Kidney tubule cell (primary cell): ENCODE results near the gene DNASE1L1.
A peak's percentile ranks its signal among the peaks of the same experiment; 100 is the strongest.

Source experiments
- DNase-seq: peaks from one replicate; pipeline ENCODE4 v3.0.0-alpha.2; 2018; ENCODE audit warnings: low spot score

The DNASE1L1 gene

DNA sequence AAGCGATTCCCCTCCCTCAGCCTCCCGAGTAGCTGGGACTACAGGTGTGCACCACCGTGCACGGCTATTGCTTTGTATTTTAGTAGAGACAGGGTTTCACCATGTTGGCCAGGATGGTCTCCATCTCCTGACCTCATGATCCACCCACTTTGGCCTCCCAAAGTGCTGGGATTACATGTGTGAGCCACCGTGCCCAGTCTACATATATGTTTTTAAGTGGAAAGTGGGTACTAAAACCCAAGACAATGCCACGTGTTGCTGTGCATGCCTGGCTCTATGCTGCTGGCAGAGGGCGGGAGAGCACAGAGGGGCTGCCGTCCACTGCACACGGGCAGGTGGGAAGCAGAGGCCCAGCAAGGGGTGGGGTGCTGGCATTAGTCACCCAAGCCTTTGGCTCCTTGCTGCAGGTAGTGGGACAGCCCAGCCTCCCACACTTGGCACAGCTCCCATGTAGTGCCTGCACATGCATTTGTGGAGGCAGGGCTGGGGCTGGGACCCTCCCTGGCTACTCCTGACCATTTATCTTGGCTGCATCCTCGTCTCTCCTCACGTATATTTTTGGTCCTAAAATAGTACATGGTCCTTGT is 26.5 kb downstream of the DNASE1L1 start:
- DNase-seq = peak; percentile 41

DNA sequence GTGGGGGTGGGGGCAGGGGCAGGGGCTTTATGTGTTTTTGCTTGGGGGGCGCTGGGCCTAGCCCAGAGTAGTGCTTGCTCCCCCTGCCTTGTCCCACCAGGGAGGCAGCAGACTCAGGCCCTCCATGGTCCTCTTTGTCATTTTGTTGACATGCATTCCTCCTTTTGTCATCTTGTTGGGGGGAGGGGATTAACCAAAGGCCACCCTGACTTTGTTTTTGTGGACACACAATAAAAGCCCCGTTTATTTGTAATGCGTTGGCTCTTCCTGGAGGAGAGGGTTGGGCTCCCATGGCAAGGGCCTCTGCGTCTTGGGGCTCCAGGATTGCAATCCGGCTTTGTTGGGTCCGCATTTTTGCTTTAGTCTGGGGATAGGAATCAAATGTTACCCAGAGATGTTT is 27.8 kb downstream of the DNASE1L1 start:
- DNase-seq = no peak

DNA sequence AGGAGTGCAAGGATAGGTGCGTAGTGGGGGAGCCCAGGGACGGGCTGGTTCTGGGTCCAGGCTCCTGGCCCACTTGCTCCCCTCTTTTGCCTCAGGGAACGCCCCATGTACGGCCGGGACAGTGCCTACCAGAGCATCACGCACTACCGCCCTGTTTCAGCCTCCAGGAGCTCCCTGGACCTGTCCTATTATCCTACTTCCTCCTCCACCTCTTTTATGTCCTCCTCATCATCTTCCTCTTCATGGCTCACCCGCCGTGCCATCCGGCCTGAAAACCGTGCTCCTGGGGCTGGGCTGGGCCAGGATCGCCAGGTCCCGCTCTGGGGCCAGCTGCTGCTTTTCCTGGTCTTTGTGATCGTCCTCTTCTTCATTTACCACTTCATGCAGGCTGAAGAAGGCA is 28.3 kb downstream of the DNASE1L1 start:
- no peak for DNase-seq

DNA sequence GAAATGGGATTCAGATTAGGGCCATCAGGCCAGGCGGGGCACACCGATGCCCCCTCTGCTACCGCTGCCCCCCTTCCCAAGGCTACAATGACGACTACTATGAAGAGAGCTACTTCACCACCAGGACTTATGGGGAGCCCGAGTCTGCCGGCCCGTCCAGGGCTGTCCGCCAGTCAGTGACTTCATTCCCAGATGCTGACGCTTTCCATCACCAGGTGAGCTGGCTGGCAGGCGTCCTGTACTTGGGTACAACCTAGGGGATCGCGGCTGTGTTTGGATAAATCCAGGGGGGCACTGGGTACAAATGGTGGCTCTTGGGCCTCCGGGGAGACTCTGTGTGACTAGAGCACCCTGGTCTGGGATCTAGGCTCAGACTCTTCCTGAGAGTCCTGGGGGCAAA is 28.9 kb downstream of the DNASE1L1 start:
- DNase-seq = no peak

DNA sequence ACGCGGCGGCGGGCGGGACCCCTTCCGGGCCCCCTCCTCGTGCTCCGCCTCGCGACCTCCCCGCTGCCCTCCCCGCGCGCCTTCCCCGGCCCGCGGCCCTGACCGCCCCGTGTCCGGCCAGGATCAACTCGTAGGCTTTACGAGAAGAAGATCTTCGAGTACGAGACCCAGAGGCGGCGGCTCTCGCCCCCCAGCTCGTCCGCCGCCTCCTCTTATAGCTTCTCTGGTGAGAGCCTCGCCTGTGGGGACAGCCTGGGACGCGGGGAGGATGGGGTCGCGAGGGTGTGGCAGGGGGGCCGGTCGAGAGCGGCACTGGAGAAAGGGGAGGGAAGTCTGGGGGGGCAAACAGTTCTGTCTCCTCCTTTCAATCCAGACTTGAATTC is 29.5 kb downstream of the DNASE1L1 start:
- no peak for DNase-seq

DNA sequence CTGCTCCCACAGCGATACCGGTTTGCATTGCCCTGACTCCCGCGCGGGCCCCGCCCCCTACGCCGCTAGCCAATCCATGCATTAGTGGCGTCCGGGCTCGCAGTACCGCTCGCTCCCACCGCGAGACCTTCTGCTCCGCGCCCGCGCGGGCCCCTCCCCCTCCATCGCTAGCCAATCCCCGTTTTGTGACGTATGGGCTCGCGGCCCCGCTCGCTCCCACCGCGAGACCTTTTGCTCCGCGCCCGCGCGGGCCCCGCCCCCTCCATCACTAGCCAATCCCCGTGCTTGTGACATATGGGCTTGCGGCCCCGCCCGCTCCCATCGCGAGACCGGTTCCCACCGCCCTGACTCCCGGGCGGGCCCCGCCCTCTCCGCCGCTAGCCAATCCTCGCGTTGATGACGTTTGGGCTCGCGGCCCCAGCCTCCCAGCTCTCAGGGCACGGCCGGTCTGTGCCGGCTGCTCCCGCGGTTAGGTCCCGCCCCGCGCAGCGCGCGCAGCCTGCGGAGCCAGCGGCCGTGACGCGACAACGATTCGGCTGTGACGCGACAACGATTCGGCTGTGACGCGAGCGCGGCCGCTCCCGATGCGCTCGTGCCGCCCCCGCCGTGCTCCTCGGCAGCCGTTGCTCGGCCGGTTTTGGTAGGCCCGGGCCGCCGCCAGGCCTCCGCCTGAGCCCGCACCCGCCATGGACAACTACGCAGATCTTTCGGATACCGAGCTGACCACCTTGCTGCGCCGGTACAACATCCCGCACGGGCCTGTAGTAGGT is 30.1 kb downstream of the DNASE1L1 start, which contains the start of gene EMD:
TSS of gene EMD (plus strand) at position 497 of the 770 bp plus-strand sequence. CDS start at position 687, 190 bp downstream.
- DNase-seq = peak; percentile 97

DNA sequence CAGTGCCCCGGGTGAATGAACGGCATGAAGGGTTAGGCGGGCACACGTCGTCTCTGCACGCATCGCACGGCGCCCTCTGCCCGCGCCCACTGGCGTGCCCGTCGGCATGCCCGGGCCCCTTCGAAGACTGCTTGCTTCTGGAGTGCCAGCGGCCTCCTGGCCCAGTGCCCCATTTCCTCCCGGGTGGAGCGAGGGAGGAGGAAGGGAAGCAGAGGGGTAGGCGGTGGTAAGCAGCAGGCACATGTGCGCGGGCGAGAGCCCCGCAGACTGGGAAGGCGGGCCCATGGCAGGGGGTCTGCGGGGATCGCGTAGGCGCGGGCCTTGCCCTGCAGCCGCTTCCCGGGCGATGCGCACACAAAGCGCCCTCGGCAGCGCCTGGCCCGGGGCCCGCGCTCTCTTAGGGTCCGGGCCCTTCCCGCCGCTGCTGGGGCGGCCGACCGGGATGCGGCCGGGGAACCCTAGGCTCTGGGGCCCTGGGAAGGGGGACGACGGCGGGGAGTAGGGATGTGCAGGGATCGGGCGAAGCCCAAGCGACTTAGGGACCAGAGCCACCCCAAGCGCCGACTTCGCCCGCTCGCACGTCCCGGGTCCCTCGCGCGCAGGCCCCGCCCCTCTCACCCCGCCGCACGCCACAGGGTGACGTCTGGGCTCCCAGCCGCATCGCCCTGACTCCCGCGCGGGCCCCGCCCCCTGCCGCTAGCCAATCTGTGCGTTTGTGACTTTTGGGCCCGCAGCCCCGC is 30.8 kb downstream of the DNASE1L1 start:
- peak; percentile 52 for DNase-seq

DNA sequence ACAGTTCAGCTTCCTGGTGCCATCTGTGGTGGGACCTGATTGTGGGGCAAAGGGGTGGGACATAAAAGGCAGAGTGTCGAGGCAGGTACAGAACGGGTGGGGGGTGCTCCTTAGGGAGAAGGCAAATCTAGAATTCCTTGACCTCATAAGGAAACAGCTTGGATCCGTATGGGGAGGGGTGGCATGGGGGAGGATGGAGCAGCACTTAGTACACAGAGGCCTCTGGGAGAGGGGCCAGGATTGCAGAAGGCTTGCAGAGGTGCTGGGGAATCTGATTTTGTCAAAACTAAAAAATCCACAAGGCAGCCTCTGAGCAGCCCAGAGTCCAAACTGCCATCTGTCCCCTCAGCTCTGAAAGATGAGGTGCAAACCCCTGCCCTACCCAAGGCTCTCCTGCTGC is 32.3 kb downstream of the DNASE1L1 start:
- DNase-seq = no peak

DNA sequence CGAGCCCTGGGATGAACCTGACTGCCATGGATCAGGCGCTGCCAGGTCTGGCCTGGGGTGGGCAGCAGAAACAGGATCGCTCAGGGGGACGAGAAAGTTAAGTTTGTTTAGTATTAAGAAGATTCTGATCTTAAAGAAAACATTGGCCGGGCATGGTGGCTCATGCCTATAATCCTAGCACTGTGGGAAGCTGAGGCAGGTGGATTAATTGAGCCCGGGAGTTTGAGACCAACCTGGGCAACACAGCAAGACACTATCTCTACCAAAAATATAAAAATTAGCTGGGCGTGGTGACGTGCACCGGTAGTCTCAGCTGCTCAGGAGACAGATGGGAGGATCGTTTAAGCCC is 33.9 kb downstream of the DNASE1L1 start:
- no peak for DNase-seq

DNA sequence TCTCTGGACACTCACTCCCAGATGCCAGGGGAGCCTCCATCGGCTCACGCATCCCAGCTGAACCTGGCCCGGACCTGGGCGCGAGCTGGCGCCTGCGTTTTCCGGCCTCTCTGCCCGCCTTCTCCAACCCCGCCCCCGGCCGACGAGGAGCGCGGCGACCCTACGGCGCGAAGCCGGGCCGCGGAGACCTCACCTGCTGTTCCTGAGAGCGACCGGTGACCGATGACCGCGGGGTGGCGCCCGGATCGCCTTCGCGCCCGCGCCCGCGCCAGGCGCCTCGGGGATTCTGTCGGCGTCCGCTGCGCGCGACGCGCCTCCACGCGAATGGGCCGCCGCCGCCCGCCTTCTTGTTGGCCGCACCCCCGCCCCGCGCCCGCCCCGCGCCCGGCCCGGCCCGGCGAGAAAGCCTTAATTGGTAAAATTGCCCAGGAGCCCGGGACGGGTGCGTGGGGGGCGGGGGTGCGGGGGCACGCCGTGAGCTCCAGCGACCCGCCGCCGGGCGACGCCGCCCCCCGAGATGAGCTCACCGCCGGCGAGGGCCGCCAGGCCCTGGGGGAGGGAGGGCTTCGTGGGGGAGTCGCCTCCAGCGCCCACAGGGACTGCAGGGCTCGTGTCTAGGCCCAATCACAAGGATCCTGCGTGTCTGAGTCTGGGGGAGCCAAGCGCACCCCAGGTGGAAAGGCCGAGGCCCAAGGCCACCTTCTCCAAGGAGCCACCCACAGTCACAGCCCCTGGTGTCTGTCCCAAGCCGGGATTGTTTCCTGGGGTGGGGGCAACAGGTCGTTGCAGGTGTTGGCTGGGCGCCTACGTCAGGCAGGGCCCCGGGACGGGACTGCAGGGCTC is 34.5 kb downstream of the DNASE1L1 start, which contains the start of gene FLNA:
TSS of gene FLNA (minus strand) at position 322 of the 843 bp plus-strand sequence. CDS start 3,389 bp downstream, outside the sequence.
- peak; percentile 62 for DNase-seq

DNA sequence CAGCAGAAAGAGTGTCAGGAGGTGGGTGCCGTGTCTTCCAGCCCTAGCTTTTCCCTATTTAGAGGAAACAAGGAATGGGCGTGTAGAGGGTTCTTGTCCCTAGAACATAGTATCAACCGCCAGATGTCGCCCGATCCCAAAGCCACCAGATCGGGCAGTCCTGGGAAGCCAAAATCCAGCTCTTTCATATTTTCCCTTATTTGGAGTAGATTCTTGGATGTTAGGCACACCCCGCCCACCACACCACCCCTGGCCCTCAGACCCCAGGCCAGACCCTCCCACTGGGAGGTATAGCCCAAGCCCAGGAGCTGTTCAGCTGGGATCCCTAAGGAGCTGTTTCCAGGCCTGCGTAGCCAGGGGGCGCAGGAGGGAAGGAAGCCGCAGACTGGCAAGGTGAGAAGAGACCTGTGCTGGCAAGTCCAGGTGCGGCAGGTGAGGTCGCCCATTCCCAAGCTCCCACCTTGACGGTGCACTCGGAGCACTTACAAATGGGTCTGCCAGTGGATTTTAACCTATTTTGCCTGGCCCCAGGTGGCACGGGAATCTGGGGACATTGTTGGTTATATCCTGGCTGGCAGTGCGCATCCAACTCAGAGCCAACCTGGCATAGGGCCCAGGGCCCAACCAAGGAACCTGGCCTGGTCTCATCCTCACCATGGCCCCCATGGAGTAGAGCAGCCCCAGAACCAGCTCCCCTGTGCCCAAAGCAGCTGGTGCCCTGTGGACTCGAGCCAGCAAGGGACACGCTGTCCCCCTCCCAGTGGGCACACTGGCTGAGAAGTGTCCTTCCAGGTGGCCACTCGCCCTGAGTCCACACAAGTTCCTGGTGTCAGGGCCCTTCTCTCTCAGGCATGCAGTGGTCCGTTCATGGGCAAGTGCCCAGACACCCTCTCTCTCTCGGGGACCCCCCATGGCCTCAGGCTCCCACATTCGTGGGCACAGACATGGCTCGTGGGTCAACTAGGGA is 35.4 kb downstream of the DNASE1L1 start:
- peak; percentile 85 for DNase-seq

DNA sequence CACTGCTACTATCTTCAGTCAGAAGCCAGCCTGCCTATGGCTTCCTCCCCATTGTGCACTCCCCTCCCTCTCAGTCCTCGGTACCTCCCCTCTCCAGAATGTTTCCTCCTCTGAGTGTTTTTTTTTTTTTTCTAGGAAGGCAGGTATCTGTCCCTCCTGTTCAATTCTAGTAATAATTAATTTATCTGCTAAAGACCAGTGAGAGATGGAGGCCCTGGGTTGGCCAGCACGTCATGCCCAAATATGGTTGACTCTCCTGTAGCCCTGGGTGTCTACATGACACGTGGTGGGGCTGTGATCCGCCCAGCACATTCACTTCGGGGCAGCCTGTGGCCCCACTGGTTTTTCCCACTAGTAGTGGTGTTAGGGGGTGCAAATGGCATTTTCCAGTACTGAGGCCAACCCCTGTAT is 36.4 kb downstream of the DNASE1L1 start:
- DNase-seq = peak; percentile 93

DNA sequence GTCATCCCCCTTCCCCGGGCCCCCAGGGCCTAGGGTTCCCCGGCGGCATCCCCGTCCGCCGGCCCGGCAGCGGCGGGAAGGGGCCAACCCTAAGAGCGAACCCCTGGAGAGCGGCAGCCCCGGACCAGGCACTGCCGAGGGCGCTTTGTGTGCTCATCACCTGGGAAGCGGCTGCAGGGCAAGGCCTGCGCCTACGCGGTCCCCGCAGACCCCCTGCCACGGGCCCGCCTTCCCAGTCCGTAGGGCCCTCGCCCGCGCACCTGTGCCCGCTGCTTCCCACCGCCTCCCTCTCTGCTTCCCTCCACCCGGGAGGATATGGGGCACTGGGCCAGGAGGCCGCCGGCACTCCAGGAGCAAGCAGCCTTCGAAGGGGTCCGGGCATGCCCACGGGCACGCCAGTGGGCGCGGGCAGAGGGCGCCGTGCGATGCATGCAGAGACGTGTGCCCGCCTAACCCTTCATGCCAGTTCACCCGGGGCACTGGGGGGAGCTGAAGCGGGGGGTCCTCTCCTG is 37.2 kb downstream of the DNASE1L1 start:
- peak; percentile 30 for DNase-seq

DNA sequence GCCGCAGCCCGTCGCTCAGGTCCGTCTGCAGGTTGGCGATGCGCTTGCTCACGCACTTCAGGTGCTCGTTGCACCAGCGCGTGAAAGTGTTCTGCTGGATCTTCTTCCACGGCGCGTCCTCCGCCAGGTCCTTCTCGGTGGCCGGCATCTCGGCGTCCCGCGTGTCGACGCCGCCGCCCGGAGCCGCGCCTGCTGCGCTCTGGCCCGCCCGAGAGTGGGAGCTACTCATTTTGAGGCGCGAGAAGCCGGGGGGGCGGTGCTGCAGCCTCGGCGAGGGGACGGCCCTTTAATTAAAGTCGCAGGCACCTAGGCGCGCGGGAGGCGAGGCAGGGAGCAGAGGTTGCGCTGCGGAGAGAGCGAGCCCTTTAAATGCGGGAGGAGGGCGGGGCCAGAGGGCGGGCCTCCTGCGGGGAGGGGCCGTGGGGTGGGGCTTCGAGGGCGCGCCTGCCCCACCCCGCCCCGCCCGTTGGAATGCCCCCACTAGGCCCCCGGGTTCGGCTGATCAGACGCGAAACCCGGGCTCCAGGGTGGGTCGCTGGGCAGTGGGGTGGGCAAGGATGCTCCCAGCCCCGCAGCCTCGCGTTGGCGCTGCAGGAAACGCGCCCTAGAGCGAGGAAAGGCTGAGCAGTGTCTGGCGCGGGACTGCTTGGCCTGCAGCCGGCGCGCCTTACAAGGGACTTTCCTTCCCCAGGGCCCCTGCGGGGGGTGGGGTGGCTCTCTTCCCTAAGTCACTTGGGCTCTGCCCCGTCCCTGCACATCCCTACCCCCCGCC is 37.9 kb downstream of the DNASE1L1 start:
- peak; percentile 94 for DNase-seq

DNA sequence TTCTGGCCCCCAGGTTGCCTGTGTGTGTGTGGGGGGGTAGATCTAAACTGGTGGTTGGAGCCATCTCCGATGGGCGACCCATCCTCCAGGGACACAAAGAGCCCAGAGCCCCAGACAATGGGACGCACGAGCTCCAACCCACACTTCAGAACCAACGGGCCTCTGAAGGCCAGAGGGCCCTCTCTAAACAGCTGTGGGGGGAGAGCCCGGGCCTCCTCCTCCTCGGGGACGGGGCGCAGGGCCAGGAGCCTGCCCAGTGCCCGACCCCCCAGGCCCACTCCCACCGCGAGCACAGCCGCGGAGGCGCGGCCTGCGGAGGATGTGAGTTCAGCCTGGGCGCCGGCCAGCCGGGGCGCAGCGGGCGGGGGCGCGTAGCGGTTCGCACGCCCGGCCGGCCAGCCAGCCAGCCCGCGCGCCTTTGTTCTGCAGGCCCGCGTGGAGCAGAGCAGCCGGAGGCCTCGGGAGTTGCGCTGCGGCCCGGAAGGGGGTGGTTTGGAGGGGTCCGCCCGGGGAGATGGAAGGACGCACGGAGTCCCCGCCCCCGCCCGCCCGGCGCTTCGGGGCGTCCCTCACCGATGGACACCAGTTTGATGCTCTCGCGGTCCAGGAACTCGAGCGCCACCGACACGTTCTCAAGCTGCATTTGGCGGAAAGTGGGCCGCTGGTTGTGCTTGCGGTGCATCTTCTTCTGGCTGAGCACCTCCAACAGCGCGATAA is 38.6 kb downstream of the DNASE1L1 start:
- no peak for DNase-seq

DNA sequence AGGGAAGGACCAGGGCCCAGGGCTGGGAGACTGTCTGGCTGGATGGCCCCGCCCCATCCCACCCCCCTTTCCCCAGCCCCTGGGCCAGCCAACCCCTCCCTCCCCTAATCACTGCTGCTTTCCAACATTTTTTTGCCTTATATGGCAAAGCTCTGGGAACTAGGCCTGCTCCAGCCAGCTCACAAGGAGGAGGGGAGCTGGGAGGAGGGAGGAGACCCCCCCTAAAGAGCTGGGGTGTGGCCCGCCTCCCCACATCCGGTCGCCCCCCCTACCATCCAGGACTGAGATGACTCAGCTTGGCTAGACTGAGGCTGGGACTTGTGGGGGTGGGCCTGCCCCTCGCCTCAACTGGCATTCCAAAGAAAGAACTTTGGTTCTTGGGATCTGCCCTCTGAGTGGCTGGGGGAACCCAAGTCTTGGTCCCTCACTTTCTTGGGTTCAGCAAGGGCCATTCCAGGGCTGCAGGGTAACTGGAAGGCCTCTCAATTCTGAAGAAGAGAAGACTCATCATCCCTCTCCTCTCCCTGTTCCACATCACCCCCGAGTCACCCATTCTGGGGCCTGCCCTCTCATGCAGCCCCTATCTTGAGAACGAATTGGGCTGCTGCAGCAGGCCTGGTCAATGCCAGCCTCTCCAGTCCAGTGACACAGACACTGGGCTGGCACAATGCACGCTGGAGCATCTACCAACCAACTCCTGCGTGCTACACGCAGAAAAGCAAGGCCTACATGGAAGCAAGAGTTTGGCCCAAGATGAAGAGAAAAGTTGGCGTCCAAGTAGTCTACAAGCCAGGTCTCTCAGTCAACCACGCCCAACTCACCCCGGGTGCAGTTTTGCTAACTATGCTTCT is 39.4 kb downstream of the DNASE1L1 start:
- peak; percentile 93 for DNase-seq

DNA sequence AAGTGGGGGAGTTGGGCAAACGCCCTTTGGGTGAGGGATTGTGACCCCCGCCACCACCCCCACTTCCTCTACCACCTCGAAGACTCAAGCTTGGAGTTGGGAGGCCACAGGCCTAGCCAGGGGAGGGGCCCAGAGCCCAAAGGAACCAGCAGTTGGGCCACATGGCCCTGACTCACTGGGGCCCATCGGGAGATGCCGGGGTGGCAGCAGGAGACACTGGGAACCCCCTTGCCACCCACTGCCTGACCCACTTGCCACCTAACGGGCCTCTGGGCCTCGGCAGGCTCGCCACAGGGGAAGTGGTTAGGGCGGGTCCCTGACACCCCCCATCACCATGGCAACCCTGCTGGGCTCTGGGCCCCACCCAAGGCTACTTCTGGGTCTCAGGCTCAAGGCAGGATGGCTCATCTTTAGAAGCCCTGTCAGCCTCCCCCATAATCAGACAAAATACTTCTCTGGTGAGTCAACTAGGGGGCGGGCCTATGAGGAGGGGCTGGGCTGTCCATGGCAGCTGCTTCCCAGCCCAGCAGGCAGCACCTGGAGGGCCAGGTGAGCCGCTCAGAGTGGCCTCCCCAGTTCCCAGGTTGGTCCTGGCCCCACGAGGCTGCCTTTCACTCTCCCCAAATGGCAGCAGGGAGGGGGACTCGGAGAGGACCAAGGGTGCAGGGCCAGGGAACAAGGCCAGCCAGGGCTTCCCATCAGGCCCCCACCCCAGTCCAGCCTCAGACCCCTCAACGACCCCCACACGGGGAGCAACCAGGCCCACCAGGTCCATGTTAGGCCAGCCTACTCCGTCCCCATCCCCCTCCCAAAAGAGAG is 40.2 kb downstream of the DNASE1L1 start:
- peak; percentile 95 for DNase-seq
